ENCODE results near the gene TPSG1. TPM values are rescaled to one million over a fixed set of nuclear protein-coding genes. Genes with fewer than 3 reads are reported as not detected.

The TPSG1 gene
- total RNA-seq, 2 donors from 2014 or later = 0.54 TPM; not detected in 1

- no peak overlapping the region for H3K27ac ChIP-seq
- H3K27me3 ChIP-seq (replicated peaks; ENCODE audit: insufficient read depth) = no peaks in the 10 kb centered on the region
- DNase-seq (ENCODE audit: low spot score) (no peak), ATAC-seq (ENCODE audit: insufficient number of reproducible peaks, low FRiP score, low read depth) (no peak)
- no peaks in the 10 kb centered on the region for H3K36me3 ChIP-seq
- TF ChIP-seq CTCF (IDR thresholded peaks at IDR 0.05) = no peak
- no peak overlapping the region for H3K4me3 ChIP-seq
- H3K4me1 ChIP-seq (ENCODE audit: control insufficient read depth in 1 of 2, low read depth in 2 of 2) = no peaks in the 10 kb centered on the region
- no peaks in the 10 kb centered on the region for H3K9me3 ChIP-seq
These were observed 38.7 kb upstream of the TPSG1 start for GRCh38 chr16:1263591-1264344.

- ATAC-seq (ENCODE audit: insufficient number of reproducible peaks, low FRiP score, low read depth) (no peak), DNase-seq (ENCODE audit: low spot score) (no peak)
- no peaks in the 10 kb centered on the region for H3K27me3 ChIP-seq (replicated peaks; ENCODE audit: insufficient read depth)
- TF ChIP-seq CTCF (IDR thresholded peaks at IDR 0.05) = no peak
- H3K4me1 ChIP-seq (ENCODE audit: control insufficient read depth in 1 of 2, low read depth in 2 of 2) = no peaks in the 10 kb centered on the region
- no peaks in the 10 kb centered on the region for H3K9me3 ChIP-seq
- H3K36me3 ChIP-seq = no peaks in the 10 kb centered on the region
- no peak overlapping the region for H3K27ac ChIP-seq
- H3K4me3 ChIP-seq = no peak overlapping the region
These were observed 37.8 kb upstream of the TPSG1 start for GRCh38 chr16:1262846-1263221.

- Histone ChIP-seq H3K36me3 (no peaks in the 10 kb centered on the region), H3K9me3 (no peaks in the 10 kb centered on the region), H3K27ac (no peak overlapping the region), H3K4me1 (ENCODE audit: control insufficient read depth in 1 of 2, low read depth in 2 of 2) (no peaks in the 10 kb centered on the region), H3K4me3 (no peak overlapping the region), H3K27me3 (replicated peaks; ENCODE audit: insufficient read depth) (no peaks in the 10 kb centered on the region)
- DNase-seq (ENCODE audit: low spot score) = no peak
- ATAC-seq (ENCODE audit: insufficient number of reproducible peaks, low FRiP score, low read depth) = no peak
- TF ChIP-seq CTCF (IDR thresholded peaks at IDR 0.05) = no peak
These were observed 37.3 kb upstream of the TPSG1 start for GRCh38 chr16:1262210-1262845.

DNA sequence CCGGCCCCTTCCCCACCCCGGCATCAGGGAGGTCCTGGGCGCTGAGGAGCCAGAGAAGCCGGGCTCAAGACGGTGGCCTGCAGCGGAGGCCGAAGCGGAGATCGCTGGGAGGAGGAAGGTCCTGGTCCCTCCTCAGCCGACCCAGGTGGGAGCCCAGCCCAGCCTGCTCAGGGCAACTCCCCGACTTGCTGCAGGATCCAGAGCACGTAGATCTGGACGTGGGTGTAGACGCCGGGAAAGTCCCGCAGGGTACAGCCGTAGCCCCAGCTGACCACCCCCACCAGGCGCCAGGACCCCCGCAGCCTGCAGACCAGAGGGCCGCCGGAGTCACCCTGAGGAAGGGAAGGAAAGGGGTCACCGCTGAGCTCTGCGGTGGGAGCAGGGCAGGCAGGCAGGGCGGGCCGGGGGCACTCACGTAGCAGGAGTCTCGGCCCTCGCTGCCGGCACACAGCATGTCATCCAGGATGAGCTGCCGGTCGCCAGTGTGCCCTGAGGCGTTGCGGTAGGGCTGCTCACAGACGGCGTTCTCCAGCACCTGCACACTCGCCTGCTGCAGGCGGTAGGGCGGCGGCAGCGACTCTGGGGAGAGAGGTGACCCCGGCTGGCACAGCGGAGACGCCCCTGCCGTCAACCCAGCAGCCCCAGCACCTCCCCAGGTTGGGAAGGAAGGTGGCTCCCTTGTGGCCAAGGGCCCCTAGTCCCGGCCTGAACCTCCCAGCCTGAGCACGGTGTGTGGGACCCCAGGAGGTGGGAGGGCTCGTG, 36.2 kb upstream of the TPSG1 start:
- Histone ChIP-seq H3K4me1 (ENCODE audit: control insufficient read depth in 1 of 2, low read depth in 2 of 2) (no peaks in the 10 kb centered on the region), H3K36me3 (no peaks in the 10 kb centered on the region), H3K4me3 (no peak overlapping the region), H3K27ac (no peak overlapping the region), H3K9me3 (no peaks in the 10 kb centered on the region), H3K27me3 (replicated peaks; ENCODE audit: insufficient read depth) (no peaks in the 10 kb centered on the region)
- no peak for DNase-seq (ENCODE audit: low spot score)
- ATAC-seq (ENCODE audit: insufficient number of reproducible peaks, low FRiP score, low read depth) = no peak
- TF ChIP-seq CTCF (IDR thresholded peaks at IDR 0.05) = no peak

DNA sequence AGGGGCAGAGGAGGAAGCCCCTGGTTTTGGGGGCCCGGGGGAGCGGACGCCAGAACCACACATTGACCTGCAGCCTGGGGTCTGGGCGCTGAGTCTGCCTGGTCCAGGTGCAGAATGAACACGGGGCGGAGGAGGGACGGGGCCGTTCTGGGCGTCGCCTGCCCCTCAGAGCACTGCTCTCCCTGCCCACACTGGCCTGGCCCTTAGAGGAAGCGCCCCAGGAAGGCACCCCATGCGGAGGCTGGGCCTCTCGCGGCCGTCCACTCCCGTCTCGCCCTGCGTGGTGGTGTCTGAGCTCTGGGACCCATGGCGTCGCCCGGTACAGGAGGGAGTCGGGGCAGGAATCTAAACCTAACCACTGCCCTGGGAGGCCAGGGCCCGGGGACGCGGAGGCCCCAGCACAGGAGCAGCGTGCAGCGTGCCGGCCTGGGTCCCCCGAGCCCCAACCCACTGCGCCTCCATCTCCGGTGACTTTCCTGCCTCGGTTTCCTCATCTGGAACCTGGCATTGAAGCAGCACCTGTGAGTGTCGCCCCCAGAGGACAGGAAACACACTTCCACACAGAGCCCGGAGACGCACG, 35.1 kb upstream of the TPSG1 start:
- H3K4me3 ChIP-seq = no peak overlapping the region
- no peak overlapping the region for H3K27ac ChIP-seq
- no peaks in the 10 kb centered on the region for H3K4me1 ChIP-seq (ENCODE audit: control insufficient read depth in 1 of 2, low read depth in 2 of 2)
- no peaks in the 10 kb centered on the region for H3K36me3 ChIP-seq
- no peak for TF ChIP-seq CTCF (IDR thresholded peaks at IDR 0.05)
- DNase-seq (ENCODE audit: low spot score) = no peak
- H3K27me3 ChIP-seq (replicated peaks; ENCODE audit: insufficient read depth) = no peaks in the 10 kb centered on the region
- no peaks in the 10 kb centered on the region for H3K9me3 ChIP-seq
- no peak for ATAC-seq (ENCODE audit: insufficient number of reproducible peaks, low FRiP score, low read depth)

Data from thoracic aorta (tissue), 2 donors.